HCT116 (cell line): ENCODE measurements around the gene BTN1A1. TPM values are rescaled to one million over a fixed set of nuclear protein-coding genes. Genes with fewer than 3 reads are reported as not detected.

Source experiments
- ATAC-seq: fragments of 200-7000 bp; cut with Tn5 transposase; 2 replicates; pipeline ENCODE4 v1.9.1; 2020; ENCODE audit warnings: mild to moderate bottlenecking, moderate library complexity
- BruUV-seq: library from RNA; stranded (reverse); fragments of 400-500 nt; replicated peaks from 2 replicates; lab custom pipeline; 2021; lab: Mats Ljungman, UMichigan
- CTCF ChIA-PET: fragments of 300-600 bp; sonication (Branson Sonifier 250); formaldehyde crosslinking; loops from one replicate; lab custom pipeline; 2021; ENCODE audit warnings: antibody characterized with exemption; lab: Charles Lee
- POLR2A ChIA-PET: fragments of 300-600, 350-600 bp; sonication (Branson Sonifier 250); formaldehyde crosslinking; loops from one replicate; lab custom pipeline; 2021; ENCODE audit warnings: antibody characterized with exemption; lab: Charles Lee
- RAD21 ChIA-PET, 2 experiments: fragments of 300-600 bp; sonication (Branson Sonifier 250); formaldehyde crosslinking; loops; one replicate each; lab custom pipeline; 2023; ENCODE audit warnings: low total read pairs in 2 of 2; ENCODE audit not compliant: uncharacterized antibody in 2 of 2, unreplicated experiment in 2 of 2, low non-redundant PET in 1 of 2; lab: Charles Lee
- DNase-seq: peaks from one replicate; pipeline ENCODE4 v3.0.0-alpha.2; 2010; ENCODE audit warnings: low read depth, low spot score
- H2AFZ ChIP-seq: fragments of 200-600 bp; shearing (Covaris generic), sonication (generic); 2 replicates; pipeline ENCODE4 v1.6.1; 2017; ENCODE audit warnings: low read depth, mixed run types, mixed read lengths, antibody characterized with exemption, low read length; ENCODE audit not compliant: poor library complexity, severe bottlenecking
- H3K27ac ChIP-seq: 2 replicates; pipeline ENCODE4 v1.5.1; 2012; ENCODE audit warnings: low read depth, low read length
- H3K27me3 ChIP-seq: fragments of 200-600 bp; sonication (generic); 2 replicates; pipeline ENCODE4 v1.6.1; 2016; ENCODE audit warnings: mixed run types, low read length, mixed read lengths; ENCODE audit not compliant: insufficient read depth
- H3K36me3 ChIP-seq, 2 experiments: fragments of 200-500 bp in 1 of 2; fragments of 200-600 bp in 1 of 2; sonication (Bioruptor generic) in 1 of 2; sonication (generic) in 1 of 2; 2 replicates each; pipeline versions ENCODE4 v1.5.1 to v1.6.1; 2014 to 2016; ENCODE audit warnings: low read length in 2 of 2, inconsistent platforms in 1 of 2, mixed read lengths in 1 of 2, mixed run types in 1 of 2; ENCODE audit not compliant: insufficient read depth in 2 of 2, control insufficient read depth in 1 of 2
- H3K4me1 ChIP-seq, 2 experiments: fragments of 200-600 bp in 1 of 2; sonication (generic) in 1 of 2; 2 replicates each; pipeline versions ENCODE4 v1.5.1 to v1.6.1; 2012 to 2017; ENCODE audit warnings: low read length in 2 of 2, inconsistent platforms in 1 of 2, mild to moderate bottlenecking in 1 of 2, mixed read lengths in 1 of 2, mixed run types in 1 of 2, moderate library complexity in 1 of 2; ENCODE audit not compliant: insufficient read depth in 2 of 2, control insufficient read depth in 1 of 2
- H3K4me2 ChIP-seq: fragments of 200-600 bp; sonication (generic); 2 replicates; pipeline ENCODE4 v1.6.1; 2017; ENCODE audit warnings: mixed run types, low read length, mixed read lengths
- H3K4me3 ChIP-seq, 2 experiments: fragments of 200-600 bp in 1 of 2; sonication (generic) in 1 of 2; replicated peaks in 1 of 2; 2 replicates each; pipeline ENCODE4 v1.5.1; 2011 to 2016; ENCODE audit warnings: low read length in 2 of 2, control low read depth in 1 of 2, low read depth in 1 of 2, mild to moderate bottlenecking in 1 of 2, mixed read lengths in 1 of 2, mixed run types in 1 of 2
- H3K79me2 ChIP-seq: fragments of 200-600 bp; sonication (generic); 2 replicates; pipeline ENCODE4 v1.6.1; 2017; ENCODE audit warnings: mild to moderate bottlenecking, mixed run types, low read length, moderate library complexity, mixed read lengths; ENCODE audit not compliant: insufficient read depth
- H3K9ac ChIP-seq: fragments of 200-600 bp; sonication (generic); 2 replicates; pipeline ENCODE4 v1.6.1; 2016; ENCODE audit warnings: low read length, mixed read lengths
- H3K9me2 ChIP-seq: fragments of 200-600 bp; sonication (generic), shearing (Covaris generic); 2 replicates; pipeline ENCODE4 v1.6.1; 2017; ENCODE audit warnings: mixed run types, mild to moderate bottlenecking, moderate library complexity; ENCODE audit not compliant: insufficient read depth
- H3K9me3 ChIP-seq, 2 experiments: fragments of 200-500 bp in 1 of 2; fragments of 200-600 bp in 1 of 2; sonication (Bioruptor generic) in 1 of 2; sonication (generic) in 1 of 2; 2 replicates each; pipeline ENCODE4 v1.6.1; 2014 to 2017; ENCODE audit warnings: low read length in 2 of 2, mixed read lengths in 2 of 2, inconsistent platforms in 1 of 2, low read depth in 1 of 2, mild to moderate bottlenecking in 1 of 2, mixed run types in 1 of 2, moderate library complexity in 1 of 2; ENCODE audit not compliant: control insufficient read depth in 1 of 2, insufficient read depth in 1 of 2
- H4K20me1 ChIP-seq: fragments of 200-600 bp; sonication (generic), shearing (Covaris generic); 2 replicates; pipeline ENCODE4 v1.6.1; 2017; ENCODE audit warnings: mixed run types, mild to moderate bottlenecking, moderate library complexity; ENCODE audit not compliant: insufficient read depth
- CBX3 ChIP-seq: IDR thresholded peaks from 2 replicates; pipeline ENCODE4 v1.6.1; 2012; ENCODE audit warnings: low read depth
- EZH2 ChIP-seq: fragments of 200-600 bp; sonication (generic); IDR thresholded peaks from 2 replicates; pipeline ENCODE4 v1.6.1; 2017; ENCODE audit warnings: antibody characterized with exemption, mixed run types
- RAD21 ChIP-seq: IDR thresholded peaks from 2 replicates; pipeline ENCODE4 v1.6.1; 2012; ENCODE audit warnings: low read depth, mild to moderate bottlenecking
- TCF7L2 ChIP-seq: IDR thresholded peaks from 2 replicates; pipeline ENCODE4 v1.7.0; 2011; ENCODE audit warnings: borderline replicate concordance, inconsistent platforms; ENCODE audit not compliant: insufficient read depth, insufficient read length; ENCODE audit errors: extremely low read depth
- ZBTB33 ChIP-seq: IDR thresholded peaks from 2 replicates; pipeline ENCODE4 v1.6.1; 2011; ENCODE audit warnings: mild to moderate bottlenecking, low read length, moderate library complexity; ENCODE audit not compliant: insufficient replicate concordance; ENCODE audit errors: extremely low read depth
- intact Hi-C: fragments of 100-400 bp; cut with micrococcal nuclease; formaldehyde crosslinking; loops from 2 replicates; pipeline ENCODE4 v1.10.0; 2022
- total RNA-seq: library from RNA; stranded (reverse); gene quantifications from one replicate; pipeline ENCODE4 v1.2.1, GENCODE V29; 2021; ENCODE audit not compliant: unreplicated experiment
- TF ChIP-seq, protein P1 (sequence below), 3 experiments: fragments of 200-600 bp in 1 of 3; sonication (generic) in 1 of 3; IDR thresholded peaks in 2 of 3; conservative IDR thresholded peaks in 1 of 3; 2 replicates each; pipeline ENCODE4 v1.5.1; 2012 to 2017; ENCODE audit warnings: low read depth in 2 of 3, low read length in 2 of 3, antibody characterized with exemption in 1 of 3, borderline replicate concordance in 1 of 3, control low read depth in 1 of 3, mild to moderate bottlenecking in 1 of 3, mixed read lengths in 1 of 3, mixed run types in 1 of 3, moderate library complexity in 1 of 3; ENCODE audit not compliant: insufficient read depth in 1 of 3

Gene BTN1A1
- total RNA-seq, 1 experiment from 2014 or later, result 0.32 TPM

DNA sequence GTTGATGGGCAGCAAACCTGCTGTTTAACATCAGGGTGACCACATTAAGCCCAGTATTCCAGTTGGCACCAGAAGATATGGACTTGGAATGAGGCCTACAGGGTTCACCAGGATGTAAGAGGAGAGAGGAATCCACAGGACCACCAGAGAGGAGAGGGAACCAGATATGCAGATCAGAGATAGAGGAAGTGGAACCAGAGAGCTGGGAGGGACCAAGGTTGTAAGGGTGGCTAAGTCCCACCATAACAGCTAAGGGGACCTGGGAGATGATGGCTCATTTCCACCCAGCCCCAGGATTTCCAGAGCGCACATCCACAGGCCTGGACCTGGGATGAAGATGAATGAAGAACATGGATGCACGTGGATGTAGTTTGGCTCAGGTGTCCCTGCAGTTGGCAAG lies 31.3 kb upstream of the BTN1A1 start:
- H2AFZ ChIP-seq, result no peak overlapping the region
- no peak overlapping the region for H3K4me2 ChIP-seq
- TF ChIP-seq ZBTB33 (no peak), RAD21 (no peak), CBX3 (no peak), TCF7L2 (no peak), EZH2 (no peak)
- TF ChIP-seq, protein P1, sequence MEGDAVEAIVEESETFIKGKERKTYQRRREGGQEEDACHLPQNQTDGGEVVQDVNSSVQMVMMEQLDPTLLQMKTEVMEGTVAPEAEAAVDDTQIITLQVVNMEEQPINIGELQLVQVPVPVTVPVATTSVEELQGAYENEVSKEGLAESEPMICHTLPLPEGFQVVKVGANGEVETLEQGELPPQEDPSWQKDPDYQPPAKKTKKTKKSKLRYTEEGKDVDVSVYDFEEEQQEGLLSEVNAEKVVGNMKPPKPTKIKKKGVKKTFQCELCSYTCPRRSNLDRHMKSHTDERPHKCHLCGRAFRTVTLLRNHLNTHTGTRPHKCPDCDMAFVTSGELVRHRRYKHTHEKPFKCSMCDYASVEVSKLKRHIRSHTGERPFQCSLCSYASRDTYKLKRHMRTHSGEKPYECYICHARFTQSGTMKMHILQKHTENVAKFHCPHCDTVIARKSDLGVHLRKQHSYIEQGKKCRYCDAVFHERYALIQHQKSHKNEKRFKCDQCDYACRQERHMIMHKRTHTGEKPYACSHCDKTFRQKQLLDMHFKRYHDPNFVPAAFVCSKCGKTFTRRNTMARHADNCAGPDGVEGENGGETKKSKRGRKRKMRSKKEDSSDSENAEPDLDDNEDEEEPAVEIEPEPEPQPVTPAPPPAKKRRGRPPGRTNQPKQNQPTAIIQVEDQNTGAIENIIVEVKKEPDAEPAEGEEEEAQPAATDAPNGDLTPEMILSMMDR (IDR thresholded peaks at IDR 0.05 in 2 of 3, conservative IDR thresholded peaks at IDR 0.05 in 1 of 3; ENCODE audit: borderline replicate concordance in 1 of 3, insufficient read depth in 1 of 3, low read depth in 2 of 3, low read length in 2 of 3), result no peak
- ChIA-PET CTCF (no interaction called here), RAD21 (no interaction called here), POLR2A (no interaction called here)
- DNase-seq (no peak), ATAC-seq (no peak)
- no peak overlapping the region for H3K4me3 ChIP-seq
- H3K36me3 ChIP-seq, result peaks cover 28 to 34% of the 10 kb centered on the region in 2 experiments
- H3K79me2 ChIP-seq, result no peaks in the 10 kb centered on the region
- no TSS peak for BruUV-seq
- no peak overlapping the region for H3K9ac ChIP-seq
- intact Hi-C loops, result no loop called here
- H3K27ac ChIP-seq, result no peak overlapping the region
- no peaks in the 10 kb centered on the region for H3K9me2 ChIP-seq
- peaks cover 0 to 7% of the 10 kb centered on the region in 2 experiments; a peak in 1 of 4 replicates for H3K4me1 ChIP-seq
- no peaks in the 10 kb centered on the region for H3K27me3 ChIP-seq
- no peaks in the 10 kb centered on the region for H4K20me1 ChIP-seq
- peaks cover 0 to 6% of the 10 kb centered on the region in 2 experiments; a peak in 1 of 4 replicates for H3K9me3 ChIP-seq
